DND-41 (cell line): ENCODE results near the gene ZNF234.

Experiments used
- EZH2 ChIP-seq: IDR thresholded peaks from 3 replicates; pipeline ENCODE4 v1.6.1; 2012; ENCODE audit warnings: borderline replicate concordance, low read depth, mild to moderate bottlenecking, moderate library complexity, low read length, inconsistent platforms; ENCODE audit not compliant: severe bottlenecking
- TF ChIP-seq, protein P1 (sequence below): IDR thresholded peaks from 2 replicates; pipeline ENCODE4 v1.5.1; 2012; ENCODE audit warnings: borderline replicate concordance, low read length, moderate library complexity, mild to moderate bottlenecking; ENCODE audit not compliant: poor library complexity, severe bottlenecking; ENCODE audit errors: extremely low read depth

DNA sequence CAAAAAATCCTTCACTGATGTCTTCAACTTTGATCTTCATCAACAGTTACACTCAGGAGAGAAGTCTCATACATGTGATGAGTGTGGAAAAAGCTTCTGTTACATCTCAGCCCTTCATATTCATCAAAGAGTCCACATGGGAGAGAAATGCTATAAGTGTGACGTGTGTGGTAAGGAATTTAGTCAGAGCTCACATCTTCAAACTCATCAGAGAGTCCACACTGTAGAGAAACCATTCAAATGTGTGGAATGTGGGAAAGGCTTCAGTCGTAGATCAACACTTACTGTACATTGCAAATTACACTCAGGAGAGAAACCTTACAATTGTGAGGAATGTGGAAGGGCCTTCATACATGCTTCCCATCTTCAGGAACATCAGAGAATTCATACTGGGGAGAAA is 15.1 kb downstream of the ZNF234 start:
- TF ChIP-seq, protein P1, sequence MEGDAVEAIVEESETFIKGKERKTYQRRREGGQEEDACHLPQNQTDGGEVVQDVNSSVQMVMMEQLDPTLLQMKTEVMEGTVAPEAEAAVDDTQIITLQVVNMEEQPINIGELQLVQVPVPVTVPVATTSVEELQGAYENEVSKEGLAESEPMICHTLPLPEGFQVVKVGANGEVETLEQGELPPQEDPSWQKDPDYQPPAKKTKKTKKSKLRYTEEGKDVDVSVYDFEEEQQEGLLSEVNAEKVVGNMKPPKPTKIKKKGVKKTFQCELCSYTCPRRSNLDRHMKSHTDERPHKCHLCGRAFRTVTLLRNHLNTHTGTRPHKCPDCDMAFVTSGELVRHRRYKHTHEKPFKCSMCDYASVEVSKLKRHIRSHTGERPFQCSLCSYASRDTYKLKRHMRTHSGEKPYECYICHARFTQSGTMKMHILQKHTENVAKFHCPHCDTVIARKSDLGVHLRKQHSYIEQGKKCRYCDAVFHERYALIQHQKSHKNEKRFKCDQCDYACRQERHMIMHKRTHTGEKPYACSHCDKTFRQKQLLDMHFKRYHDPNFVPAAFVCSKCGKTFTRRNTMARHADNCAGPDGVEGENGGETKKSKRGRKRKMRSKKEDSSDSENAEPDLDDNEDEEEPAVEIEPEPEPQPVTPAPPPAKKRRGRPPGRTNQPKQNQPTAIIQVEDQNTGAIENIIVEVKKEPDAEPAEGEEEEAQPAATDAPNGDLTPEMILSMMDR, result no peak
- no peak for TF ChIP-seq EZH2
